DOHH2 (cell line): ENCODE results near the gene B3GALT5.

Experiments used
- H3F3A ChIP-seq: fragments of 200-600 bp; sonication (generic), shearing (Covaris generic); 2 replicates; pipeline ENCODE4 v1.6.0; 2016; ENCODE audit warnings: antibody characterized with exemption, mild to moderate bottlenecking; ENCODE audit not compliant: control insufficient read depth, insufficient read depth
- H3K27ac ChIP-seq: fragments of 200-600 bp; sonication (generic); 2 replicates; pipeline ENCODE4 v1.5.1; 2014; ENCODE audit warnings: low read depth, mild to moderate bottlenecking, low read length, moderate library complexity
- H3K27me3 ChIP-seq: fragments of 200-600 bp; sonication (generic); 2 replicates; pipeline ENCODE4 v1.6.1; 2014; ENCODE audit warnings: mild to moderate bottlenecking, low read length, mixed read lengths; ENCODE audit not compliant: control insufficient read depth
- H3K36me3 ChIP-seq: fragments of 200-600 bp; sonication (generic); 2 replicates; pipeline ENCODE4 v1.6.1; 2014; ENCODE audit warnings: mild to moderate bottlenecking, low read length, moderate library complexity, mixed read lengths; ENCODE audit not compliant: control insufficient read depth
- H3K4me1 ChIP-seq: fragments of 200-600 bp; sonication (generic); 2 replicates; pipeline ENCODE4 v1.6.1; 2014; ENCODE audit warnings: mild to moderate bottlenecking, low read length, mixed read lengths; ENCODE audit not compliant: control insufficient read depth
- H3K4me2 ChIP-seq: fragments of 200-600 bp; sonication (generic); 2 replicates; pipeline ENCODE4 v1.6.0; 2014; ENCODE audit warnings: mild to moderate bottlenecking, low read length, moderate library complexity
- H3K4me3 ChIP-seq: fragments of 200-600 bp; sonication (generic); 2 replicates; pipeline ENCODE4 v1.5.1; 2014; ENCODE audit warnings: mild to moderate bottlenecking, low read length, mixed read lengths
- H3K79me2 ChIP-seq: fragments of 200-600 bp; sonication (generic); 2 replicates; pipeline ENCODE4 v1.6.1; 2014; ENCODE audit warnings: mild to moderate bottlenecking, low read length, mixed read lengths; ENCODE audit not compliant: control insufficient read depth
- H3K9me2 ChIP-seq: fragments of 200-600 bp; sonication (generic); replicated peaks from 2 replicates; pipeline ENCODE4 v1.6.1; 2014; ENCODE audit warnings: mild to moderate bottlenecking, low read length, mixed read lengths; ENCODE audit not compliant: control insufficient read depth
- H3K9me3 ChIP-seq: fragments of 200-600 bp; sonication (generic); 2 replicates; pipeline ENCODE4 v1.6.1; 2014; ENCODE audit warnings: antibody characterized with exemption, low read length, mixed read lengths; ENCODE audit not compliant: control insufficient read depth, insufficient read depth
- H4K20me1 ChIP-seq: fragments of 200-600 bp; sonication (generic); 2 replicates; pipeline ENCODE4 v1.6.0; 2014; ENCODE audit warnings: low read depth, mild to moderate bottlenecking, antibody characterized with exemption, low read length, moderate library complexity; ENCODE audit not compliant: control insufficient read depth, insufficient read depth
- CTCF ChIP-seq: fragments of 200-600 bp; sonication (generic); IDR thresholded peaks from one replicate; pipeline ENCODE4 v1.5.1; 2014; ENCODE audit warnings: antibody characterized with exemption, mild to moderate bottlenecking, low read depth, low read length; ENCODE audit not compliant: poor library complexity, severe bottlenecking
- EZH2phosphoT487 ChIP-seq: fragments of 200-600 bp; sonication (generic); IDR thresholded peaks from 2 replicates; pipeline ENCODE4 v1.6.1; 2017; ENCODE audit warnings: borderline replicate concordance, mild to moderate bottlenecking, antibody characterized with exemption, low read length, moderate library complexity, mixed read lengths

B3GALT5 gene

GRCh38 chr21:39612233-39613040 is at the start of gene B3GALT5:
Gene B3GALT5, plus strand, starts transcription at chr21:39612940. Its CDS starts 47,620 bp downstream, at chr21:39660560.
- H3K27me3 ChIP-seq: peaks cover 2% of the 10 kb centered on the region; the same call in 1 of the 2 replicates
- H3K27ac ChIP-seq: no peak within 1 kb of the TSS
- no peaks in the 10 kb centered on the region for H3K9me2 ChIP-seq
- no peaks in the 10 kb centered on the region for H3K79me2 ChIP-seq
- H3K9me3 ChIP-seq: no peaks in the 10 kb centered on the region
- no peak within 1 kb of the TSS for H3K4me3 ChIP-seq
- no peaks in the 10 kb centered on the region for H3K36me3 ChIP-seq
- no peak within 1 kb of the TSS for H3K4me2 ChIP-seq
- TF ChIP-seq EZH2phosphoT487 (no peak), CTCF (no peak)
- no peaks in the 10 kb centered on the region for H4K20me1 ChIP-seq
- peaks cover 12% of the 10 kb centered on the region for H3K4me1 ChIP-seq
- H3F3A ChIP-seq: no peaks in the 10 kb centered on the region

GRCh38 chr21:39564200-39564599 is 48.5 kb upstream of the B3GALT5 start:
- no peaks in the 10 kb centered on the region for H3K36me3 ChIP-seq
- no peaks in the 10 kb centered on the region for H4K20me1 ChIP-seq
- H3K4me1 ChIP-seq: no peaks in the 10 kb centered on the region
- no peaks in the 10 kb centered on the region for H3F3A ChIP-seq
- no peak overlapping the region for H3K4me3 ChIP-seq
- no peaks in the 10 kb centered on the region for H3K9me3 ChIP-seq
- no peak overlapping the region for H3K4me2 ChIP-seq
- H3K9me2 ChIP-seq: no peaks in the 10 kb centered on the region
- no peaks in the 10 kb centered on the region for H3K79me2 ChIP-seq
- H3K27me3 ChIP-seq: no peaks in the 10 kb centered on the region
- no peak overlapping the region for H3K27ac ChIP-seq
- TF ChIP-seq CTCF: no peak

GRCh38 chr21:39567180-39567972 is 45.4 kb upstream of the B3GALT5 start:
- TF ChIP-seq EZH2phosphoT487 (no peak), CTCF (no peak)
- Histone ChIP-seq H3K27ac (no peak overlapping the region), H3K9me2 (no peaks in the 10 kb centered on the region)

More at GRCh38 chr21:39567180-39567972, 45.4 kb upstream of the B3GALT5 start:
- no peaks in the 10 kb centered on the region for H3F3A ChIP-seq
- H3K36me3 ChIP-seq: no peaks in the 10 kb centered on the region
- H3K27me3 ChIP-seq: no peaks in the 10 kb centered on the region
- H3K4me2 ChIP-seq: no peak overlapping the region
- no peaks in the 10 kb centered on the region for H3K9me3 ChIP-seq
- no peaks in the 10 kb centered on the region for H3K4me1 ChIP-seq
- H3K4me3 ChIP-seq: no peak overlapping the region
- H3K79me2 ChIP-seq: no peaks in the 10 kb centered on the region
- no peaks in the 10 kb centered on the region for H4K20me1 ChIP-seq
